HepG2 (cell line): ENCODE measurements around the gene CLDN5. TPM values are rescaled to one million over a fixed set of nuclear protein-coding genes. Genes with fewer than 3 reads are reported as not detected.

Experiments
- ATAC-seq: fragments of 200-7000 bp; cut with Tn5 transposase; 3 replicates; pipeline ENCODE4 v1.9.1; 2020; ENCODE audit warnings: mild to moderate bottlenecking, moderate library complexity
- BruUV-seq: library from RNA; stranded (reverse); fragments of 400-500 nt; replicated peaks from 2 replicates; lab custom pipeline; 2021; lab: Mats Ljungman, UMichigan
- CTCF ChIA-PET: fragments of 300-600 bp; formaldehyde crosslinking; extraction: SDS; loops from one replicate; lab custom pipeline; 2021; ENCODE audit warnings: low total read pairs, inconsistent platforms, low intra/inter-chr PET ratio; lab: Yijun Ruan, JAX
- POLR2A ChIA-PET: fragments of 350-600 bp; sonication (Branson Sonifier 250); formaldehyde crosslinking; loops from one replicate; lab custom pipeline; 2020; ENCODE audit warnings: antibody characterized with exemption, inconsistent platforms; lab: Yijun Ruan, JAX
- DNase-seq: peaks from one replicate; pipeline ENCODE4 v3.0.0-alpha.2; 2015; ENCODE audit warnings: low spot score
- FAIRE-seq: peaks from 3 replicates; lab custom pipeline; 2011; peaks lifted over from hg19 to GRCh38; lab: Jason Lieb, UNC
- H2AFZ ChIP-seq: one replicate; pipeline ENCODE4 v1.6.1; 2011; ENCODE audit warnings: low read length, inconsistent platforms
- H3K27ac ChIP-seq: fragments of 300-600 bp; 3 replicates; pipeline ENCODE4 v1.8.0; 2011; ENCODE audit warnings: mixed run types, mild to moderate bottlenecking, mixed read lengths, low read length, inconsistent platforms; ENCODE audit not compliant: insufficient read depth; ENCODE audit errors: extremely low read length
- H3K27me3 ChIP-seq, 2 experiments: fragments of 200-600 bp in 1 of 2; 2 replicates in 1 of 2; 3 replicates in 1 of 2; pipeline versions ENCODE4 v1.6.0 to v1.8.0; 2011; ENCODE audit warnings: low read length in 2 of 2, mild to moderate bottlenecking in 2 of 2, moderate library complexity in 2 of 2, inconsistent platforms in 1 of 2; ENCODE audit not compliant: insufficient read depth in 2 of 2, control insufficient read depth in 1 of 2
- H3K36me3 ChIP-seq, 2 experiments: fragments of 200-600 bp in 1 of 2; replicated peaks in 1 of 2; 2 replicates in 1 of 2; 3 replicates in 1 of 2; pipeline versions ENCODE4 v1.5.1 to v1.8.0; 2011; ENCODE audit warnings: low read length in 2 of 2, inconsistent platforms in 1 of 2; ENCODE audit not compliant: insufficient read depth in 2 of 2, control insufficient read depth in 1 of 2
- H3K4me1 ChIP-seq: 2 replicates; pipeline ENCODE4 v1.5.1; 2012; ENCODE audit warnings: low read length, inconsistent platforms; ENCODE audit not compliant: insufficient read depth
- H3K4me2 ChIP-seq: 2 replicates; pipeline ENCODE4 v1.6.0; 2011; ENCODE audit warnings: low read depth, low read length, inconsistent platforms
- H3K4me3 ChIP-seq, 3 experiments: fragments of 200-600 bp in 1 of 3; sonication (generic), shearing (Covaris generic) in 1 of 3; replicated peaks in 1 of 3; 2 replicates each; pipeline ENCODE4 v1.5.1; 2011 to 2016; ENCODE audit warnings: low read length in 3 of 3, inconsistent platforms in 2 of 3, low read depth in 2 of 3, mild to moderate bottlenecking in 2 of 3, control low read depth in 1 of 3, mixed read lengths in 1 of 3; ENCODE audit not compliant: insufficient read depth in 1 of 3
- H3K79me2 ChIP-seq: one replicate; pipeline ENCODE4 v1.6.1; 2011; ENCODE audit warnings: low read length, inconsistent platforms; ENCODE audit not compliant: insufficient read depth
- H3K9ac ChIP-seq: 2 replicates; pipeline ENCODE4 v1.6.0; 2011; ENCODE audit warnings: mild to moderate bottlenecking, low read depth, low read length, inconsistent platforms; ENCODE audit not compliant: insufficient read depth
- H3K9me3 ChIP-seq: 2 replicates; pipeline ENCODE4 v1.5.1; 2012; ENCODE audit warnings: mild to moderate bottlenecking, low read length
- H4K20me1 ChIP-seq: 2 replicates; pipeline ENCODE4 v1.6.0; 2011; ENCODE audit warnings: inconsistent platforms, mild to moderate bottlenecking, low read length, moderate library complexity; ENCODE audit not compliant: insufficient read depth
- ZBTB46 ChIP-seq: sonication (generic); formaldehyde crosslinking; IDR thresholded peaks from 2 replicates; pipeline ENCODE4 v1.4.0; 2020; ENCODE audit warnings: mild to moderate bottlenecking, missing genetic modification reagents, borderline replicate concordance
- ZHX1 ChIP-seq: sonication (generic); formaldehyde crosslinking; IDR thresholded peaks from 2 replicates; pipeline ENCODE4 v1.8.1; 2022; ENCODE audit warnings: low read depth, mild to moderate bottlenecking, missing genetic modification reagents
- WGBS: methylation state at CpG from one replicate; pipeline ENCODE4 v1.1.6; 2017; ENCODE audit warnings: low lambda C conversion rate; 5-methylcytosine and 5-hydroxymethylcytosine counted together
- in situ Hi-C: cut with HindIII; loops from 2 replicates; pipeline ENCODE4 v1.10.0; 2017; ENCODE audit warnings: low pct_unique_long_range_greater_than_20kb; ENCODE audit not compliant: extremely low pct_ligation_motif_present
- intact Hi-C: fragments of 100-400 bp; cut with micrococcal nuclease; formaldehyde crosslinking; loops from one replicate; pipeline ENCODE4 v1.10.0; 2022; ENCODE audit not compliant: unreplicated experiment
- polyA plus RNA-seq, 8 experiments: library from polyadenylated mRNA; depleted of rRNA in 3 of 8; stranded (reverse) in 7 of 8; unstranded in 1 of 8; fragments of >200 nt; fragmentation: Illumina TruSeq in 4 of 8; extraction: Trizol in 4 of 8; gene quantifications; 2 replicates each; pipeline versions ENCODE4 v1.2.1 to v1.2.3, GENCODE V29; 2011 to 2016; ENCODE audit warnings: low read depth in 4 of 8, missing spikeins in 1 of 8, mixed read lengths in 1 of 8; ENCODE audit not compliant: insufficient read depth in 1 of 8
- total RNA-seq, 5 experiments: library from RNA; depleted of rRNA; stranded (reverse); fragments of >200 nt; fragmentation: Illumina TruSeq; extraction: Trizol; gene quantifications; 2 replicates each; pipeline ENCODE4 v1.2.3, GENCODE V29; 2016; ENCODE audit warnings: low read depth in 1 of 5

The CLDN5 gene
- total and polyA plus RNA-seq, 2 of the 13 experiments (the other 11 are each of a cell fraction or from before 2014, with no cell fraction given), result not detected

GRCh38 chr22:19523240-19524169, 705 bp downstream of the CLDN5 start:
- no peaks in the 10 kb centered on the region for H3K4me1 ChIP-seq
- CTCF ChIA-PET, result no interaction called here
- TF ChIP-seq ZHX1 (CRISPR knock-in tag) (peak; percentile 50; the same call in 1 of the 2 replicates), ZBTB46 (CRISPR knock-in tag) (no peak)
- no peak overlapping the region for H3K27ac ChIP-seq
- H4K20me1 ChIP-seq, result no peaks in the 10 kb centered on the region
- intact Hi-C loops, result no loop called here
- H3K27me3 ChIP-seq, result peaks cover 0 to 13% of the 10 kb centered on the region in 2 experiments; a peak in 1 of 5 replicates
- no peak overlapping the region for H3K4me2 ChIP-seq
- DNase-seq (no peak), ATAC-seq (no peak), FAIRE-seq (no peak)
- H3K4me3 ChIP-seq, result no peak overlapping the region
- 99% methylated on average over 95 of the region's 99 CpGs for WGBS
- in situ Hi-C loops, result no loop called here
- no peaks in the 10 kb centered on the region; a peak in 1 of 5 replicates for H3K36me3 ChIP-seq
- POLR2A ChIA-PET, result no interaction called here
- BruUV-seq, result no TSS peak
- no peak overlapping the region for H2AFZ ChIP-seq
- H3K9me3 ChIP-seq, result no peaks in the 10 kb centered on the region
- no peaks in the 10 kb centered on the region for H3K79me2 ChIP-seq
- no peak overlapping the region for H3K9ac ChIP-seq
